K562 (cell line): ENCODE results near the gene NFXL1. TPM values are rescaled to one million over a fixed set of nuclear protein-coding genes. Genes with fewer than 3 reads are reported as not detected.

Experiments used
- ATAC-seq: fragments of 200-7000 bp; cut with Tn5 transposase; 3 replicates; pipeline ENCODE4 v1.9.1; 2020; ENCODE audit warnings: moderate library complexity
- BruUV-seq: library from RNA; stranded (reverse); fragments of 400-500 nt; replicated peaks from 2 replicates; lab custom pipeline; 2021; lab: Mats Ljungman, UMichigan
- CTCF ChIA-PET: fragments of 300-600 bp; formaldehyde crosslinking; extraction: SDS; loops from one replicate; lab custom pipeline; 2021; ENCODE audit warnings: low intra/inter-chr PET ratio; lab: Yijun Ruan, JAX
- POLR2A ChIA-PET: fragments of 300-600, 350-650 bp; sonication (Branson Sonifier 250); formaldehyde crosslinking; extraction: SDS; loops from one replicate; lab custom pipeline; 2021; ENCODE audit warnings: antibody characterized with exemption, inconsistent platforms; lab: Yijun Ruan, JAX
- DNase-seq, 4 experiments: peaks; one replicate each; pipeline versions ENCODE4 v3.0.0 to v3.0.0-alpha.2; 2011 to 2018; ENCODE audit warnings: low spot score in 3 of 4, mixed read lengths in 3 of 4; ENCODE audit errors: extremely low read depth in 1 of 4
- FAIRE-seq: peaks from 2 replicates; lab custom pipeline; 2011; peaks lifted over from hg19 to GRCh38; lab: Jason Lieb, UNC
- H2AFZ ChIP-seq: 2 replicates; pipeline ENCODE4 v1.6.0; 2011; ENCODE audit warnings: low read depth, low read length, control low read depth, inconsistent platforms
- H3K27ac ChIP-seq: fragments of 200-600 bp; 3 replicates; pipeline ENCODE4 v1.8.0; 2011; ENCODE audit warnings: low read depth, mild to moderate bottlenecking, control low read depth, inconsistent platforms, low read length, moderate library complexity, mixed read lengths; ENCODE audit errors: extremely low read depth
- H3K27me3 ChIP-seq, 2 experiments: fragments of 300-600 bp in 1 of 2; 2 replicates in 1 of 2; 3 replicates in 1 of 2; pipeline versions ENCODE4 v1.6.0 to v1.8.0; 2011; ENCODE audit warnings: inconsistent platforms in 2 of 2, low read length in 2 of 2, mild to moderate bottlenecking in 1 of 2, mixed read lengths in 1 of 2, moderate library complexity in 1 of 2; ENCODE audit not compliant: control insufficient read depth in 2 of 2, insufficient read depth in 2 of 2
- H3K36me3 ChIP-seq: fragments of 300-600 bp; 3 replicates; pipeline ENCODE4 v1.8.0; 2011; ENCODE audit warnings: mild to moderate bottlenecking, low read length, inconsistent platforms; ENCODE audit not compliant: control insufficient read depth, insufficient read depth
- H3K4me1 ChIP-seq, 2 experiments: fragments of 200-600 bp in 1 of 2; replicated peaks in 1 of 2; 2 replicates in 1 of 2; 3 replicates in 1 of 2; pipeline versions ENCODE4 v1.5.1 to v1.8.0; 2011; ENCODE audit warnings: inconsistent platforms in 2 of 2, low read length in 2 of 2, mild to moderate bottlenecking in 1 of 2, mixed read lengths in 1 of 2, moderate library complexity in 1 of 2; ENCODE audit not compliant: control insufficient read depth in 2 of 2, insufficient read depth in 2 of 2
- H3K4me2 ChIP-seq: 2 replicates; pipeline ENCODE4 v1.6.1; 2011; ENCODE audit warnings: low read length, control low read depth, inconsistent platforms, mixed read lengths; ENCODE audit not compliant: insufficient read depth
- H3K4me3 ChIP-seq: fragments of 200-600 bp; sonication (generic), shearing (Covaris generic); 2 replicates; pipeline ENCODE4 v1.5.1; 2016; ENCODE audit warnings: control low read depth, inconsistent platforms
- H3K79me2 ChIP-seq: fragments of 200-600 bp; 3 replicates; pipeline ENCODE4 v1.8.0; 2011; ENCODE audit warnings: low read length, inconsistent platforms; ENCODE audit not compliant: control insufficient read depth, insufficient read depth
- H3K9ac ChIP-seq, 2 experiments: 2 replicates each; pipeline versions ENCODE4 v1.6.0 to v1.6.1; 2011; ENCODE audit warnings: low read depth in 2 of 2, low read length in 2 of 2, control low read depth in 1 of 2, inconsistent platforms in 1 of 2, mild to moderate bottlenecking in 1 of 2, mixed read lengths in 1 of 2; ENCODE audit not compliant: insufficient read depth in 1 of 2
- H3K9me1 ChIP-seq: one replicate; pipeline ENCODE4 v1.6.0; 2011; ENCODE audit warnings: inconsistent platforms, mild to moderate bottlenecking, low read length, moderate library complexity; ENCODE audit not compliant: control insufficient read depth, insufficient read depth
- H3K9me3 ChIP-seq: replicated peaks from 2 replicates; pipeline ENCODE4 v1.5.1; 2011; ENCODE audit warnings: low read depth, low read length, inconsistent platforms; ENCODE audit not compliant: control insufficient read depth, insufficient read depth
- H4K20me1 ChIP-seq: replicated peaks from 2 replicates; pipeline ENCODE4 v1.6.1; 2011; ENCODE audit warnings: low read length, inconsistent platforms, mixed read lengths; ENCODE audit not compliant: control insufficient read depth, insufficient read depth
- ERF ChIP-seq: fragments of 450-650 bp; formaldehyde crosslinking; IDR thresholded peaks from 2 replicates; pipeline ENCODE4 v1.4.0; 2020; ENCODE audit warnings: mild to moderate bottlenecking, mixed read lengths
- HNRNPK ChIP-seq: fragments of 200-400 bp; formaldehyde crosslinking; IDR thresholded peaks from one replicate; pipeline ENCODE4 v1.6.1; 2018; ENCODE audit warnings: mild to moderate bottlenecking, low read depth, low read length; ENCODE audit not compliant: poor library complexity, severe bottlenecking
- KDM4B ChIP-seq, 2 experiments: fragments of 450-650 bp in 1 of 2; sonication (generic) in 1 of 2; IDR thresholded peaks; 2 replicates each; pipeline ENCODE4 v1.6.1; 2016 to 2017; ENCODE audit warnings: borderline replicate concordance in 2 of 2, antibody characterized with exemption in 1 of 2, low read depth in 1 of 2, mild to moderate bottlenecking in 1 of 2
- LARP7 ChIP-seq: fragments of 450-650 bp; IDR thresholded peaks from 2 replicates; pipeline ENCODE4 v1.6.1; 2016
- MCM2 ChIP-seq: fragments of 450-650 bp; IDR thresholded peaks from 2 replicates; pipeline ENCODE4 v1.6.1; 2017; ENCODE audit warnings: low read depth, mild to moderate bottlenecking
- TGIF2 ChIP-seq: sonication (generic); formaldehyde crosslinking; IDR thresholded peaks from 2 replicates; pipeline ENCODE4 v1.8.1; 2022; ENCODE audit warnings: mild to moderate bottlenecking, missing genetic modification reagents, moderate library complexity
- WGBS: fragments of 100-300 bp; shearing (Covaris generic); methylation state at CpG from one replicate; pipeline ENCODE4 v1.1.6; 2016; ENCODE audit warnings: low coverage, mixed read lengths; ENCODE audit not compliant: insufficient coverage; ENCODE audit errors: missing lambda C conversion rate; 5-methylcytosine and 5-hydroxymethylcytosine counted together
- in situ Hi-C: fragments of 300-500 bp; cut with MboI; formaldehyde crosslinking; loops from 4 replicates; pipeline ENCODE4 v1.15.0; 2018; ENCODE audit warnings: inconsistent platforms, mixed read lengths
- intact Hi-C: fragments of 100-400 bp; cut with micrococcal nuclease; formaldehyde crosslinking; loops from 2 replicates; pipeline ENCODE4 v1.14.2; 2022
- polyA plus RNA-seq, 8 experiments: library from polyadenylated mRNA; depleted of rRNA in 4 of 8; stranded (reverse) in 5 of 8; unstranded in 3 of 8; fragments of >200 nt; fragmentation: Nextera tagmentation in 2 of 8; fragmentation: Illumina TruSeq in 1 of 8; extraction: Ambion mirVana in 2 of 8; extraction: Trizol in 1 of 8; gene quantifications; 2 replicates each; pipeline versions ENCODE4 v1.2.1 to v1.2.3, GENCODE V29; 2011 to 2014; ENCODE audit warnings: inconsistent platforms in 1 of 8, missing spikeins in 1 of 8
- total RNA-seq, 7 experiments: library from RNA; depleted of rRNA in 6 of 7; stranded (reverse); fragments of >200 nt in 6 of 7; fragmentation: Illumina TruSeq in 2 of 7; extraction: Trizol in 2 of 7; gene quantifications; 2 replicates each; pipeline versions ENCODE4 v1.2.1 to v1.2.3, GENCODE V29; 2011 to 2021; ENCODE audit warnings: low replicate concordance in 1 of 7

Gene NFXL1
- total and polyA plus RNA-seq, 9 of the 15 experiments (the other 6 are each of a cell fraction or from before 2014, with no cell fraction given) = 7.5 to 27.0 (median 10.6) TPM

DNA sequence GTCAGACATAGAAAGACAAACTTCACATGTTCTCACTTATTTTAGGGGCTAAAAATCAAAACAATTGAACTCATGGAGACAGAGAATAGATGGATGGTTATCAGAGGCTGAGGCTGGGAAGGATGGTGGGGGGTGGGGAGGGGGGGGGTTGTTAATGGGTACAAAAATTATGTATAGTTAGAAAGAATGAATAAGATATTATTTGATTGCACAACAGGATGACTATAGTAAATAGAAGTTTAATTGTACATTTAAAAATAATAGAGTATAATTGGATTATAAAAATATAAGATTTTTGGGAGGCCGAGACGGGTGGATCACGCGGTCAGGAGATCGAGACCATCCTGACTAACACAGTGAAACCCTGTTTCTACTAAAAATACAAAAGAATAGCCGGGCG, 109.8 kb downstream of the NFXL1 start:
- ChIA-PET POLR2A (no interaction called here), CTCF (no interaction called here)
- H3K4me2 ChIP-seq = no peak overlapping the region
- in situ Hi-C loops = no loop called here
- no peaks in the 10 kb centered on the region for H3K79me2 ChIP-seq
- H3K9me1 ChIP-seq = no peaks in the 10 kb centered on the region
- H3K4me3 ChIP-seq = no peak overlapping the region
- no peaks in the 10 kb centered on the region for H4K20me1 ChIP-seq
- no TSS peak for BruUV-seq
- ATAC-seq (no peak), FAIRE-seq (no peak), DNase-seq (no peak)
- TF ChIP-seq HNRNPK (peak; percentile 52), MCM2 (no peak), TGIF2 (CRISPR knock-in tag) (no peak)
- no peak overlapping the region for H3K27ac ChIP-seq
- 4% methylated on average over 7 of the region's 7 CpGs for WGBS
- H3K9ac ChIP-seq = no peak overlapping the region
- no peaks in the 10 kb centered on the region for H3K9me3 ChIP-seq
- H3K36me3 ChIP-seq = no peaks in the 10 kb centered on the region
- no peak overlapping the region for H2AFZ ChIP-seq
- intact Hi-C loops = no loop called here
- H3K4me1 ChIP-seq = no peaks in the 10 kb centered on the region
- no peaks in the 10 kb centered on the region; a peak in 1 of 5 replicates for H3K27me3 ChIP-seq

DNA sequence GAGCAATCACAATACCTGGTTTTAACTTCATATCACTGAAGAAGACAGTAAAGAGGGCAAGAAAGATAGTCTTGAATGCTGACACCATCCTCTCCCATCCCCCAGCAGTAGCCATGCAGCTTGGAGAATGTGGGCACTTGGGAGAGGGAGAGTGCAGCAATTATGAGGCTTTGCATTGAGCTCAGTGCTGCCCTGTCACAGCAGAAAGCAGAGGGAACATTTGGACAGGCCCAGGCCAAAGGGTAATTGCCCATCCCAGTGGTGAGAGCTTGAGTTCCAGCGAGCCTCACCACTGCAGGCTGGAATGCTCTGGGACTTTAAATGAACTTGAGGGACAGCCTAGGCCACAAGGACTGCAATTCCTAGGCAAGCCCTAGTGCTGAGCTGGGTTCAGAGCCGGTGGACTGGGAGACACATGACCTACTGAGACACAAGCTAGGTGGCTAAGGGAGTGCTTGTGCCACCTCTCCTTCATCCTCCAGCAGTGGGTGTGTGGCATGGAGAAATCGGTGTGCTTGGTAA, 112.8 kb downstream of the NFXL1 start:
- ChIA-PET CTCF (no interaction called here), POLR2A (no interaction called here)
- ATAC-seq = no peak

More for the DNA sequence above, 112.8 kb downstream of the NFXL1 start:
- no peaks in the 10 kb centered on the region for H3K36me3 ChIP-seq
- no peak overlapping the region for H3K4me3 ChIP-seq
- WGBS = 0% methylated on average over 3 of the region's 3 CpGs
- FAIRE-seq = no peak
- no TSS peak for BruUV-seq
- in situ Hi-C loops = no loop called here
- no peak overlapping the region for H3K4me2 ChIP-seq
- H3K9me1 ChIP-seq = no peaks in the 10 kb centered on the region
- no peak overlapping the region for H3K9ac ChIP-seq
- no peaks in the 10 kb centered on the region for H3K4me1 ChIP-seq
- H4K20me1 ChIP-seq = no peaks in the 10 kb centered on the region
- H3K9me3 ChIP-seq = no peaks in the 10 kb centered on the region
- intact Hi-C loops = no loop called here
- TF ChIP-seq KDM4B (IDR thresholded peaks at IDR 0.05; ENCODE audit: borderline replicate concordance in 2 of 2, low read depth in 1 of 2) = no peak
- TF ChIP-seq ERF = no peak
- no peak for TF ChIP-seq LARP7
- H3K27me3 ChIP-seq = no peaks in the 10 kb centered on the region; a peak in 1 of 5 replicates
- DNase-seq = no peak
- no peak overlapping the region for H3K27ac ChIP-seq
- H2AFZ ChIP-seq = no peak overlapping the region
- no peaks in the 10 kb centered on the region for H3K79me2 ChIP-seq
